ENCODE data around the gene MICAL3.

MICAL3 gene

DNA sequence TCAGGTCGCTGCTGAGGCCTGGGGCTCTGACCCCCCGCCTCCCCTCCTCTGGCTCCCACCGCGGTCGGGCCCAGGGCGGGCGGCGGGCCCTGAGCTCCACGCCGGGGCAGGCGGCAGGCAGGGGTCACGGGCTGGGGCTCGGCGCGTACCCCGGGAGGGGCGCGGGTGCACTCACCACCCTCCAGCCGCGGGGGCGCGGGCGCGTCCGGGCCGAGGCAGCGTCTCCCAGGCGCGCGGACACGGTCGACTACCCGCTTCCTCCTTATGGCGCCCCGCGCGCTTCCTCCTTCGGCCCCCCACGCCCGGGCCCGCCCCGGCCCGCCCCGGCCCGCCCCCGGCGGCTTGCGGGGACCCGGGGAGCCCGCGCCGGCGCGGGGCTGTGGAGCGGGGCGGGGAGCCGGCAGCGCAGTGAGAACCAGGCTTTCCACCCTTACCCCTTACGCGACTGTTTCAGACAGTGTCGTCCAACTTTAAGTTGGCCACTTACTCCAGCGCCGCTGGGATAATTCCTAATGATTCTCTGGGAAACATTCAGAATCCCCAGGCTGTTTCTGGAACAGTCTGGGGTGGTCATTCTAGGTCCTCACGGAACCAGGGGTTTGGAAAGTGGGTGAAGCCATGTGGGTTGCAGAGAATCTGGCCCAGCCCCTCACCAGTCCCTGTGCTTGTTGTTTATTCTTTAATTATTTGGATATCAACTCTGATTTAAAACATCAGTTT, 250.0 kb downstream of the MICAL3 start, which contains the start of gene BID:
TSS of gene BID (minus strand) at position 264 of the 720 bp plus-strand sequence. CDS start 24,353 bp downstream, outside the sequence.
- TF ChIP-seq, protein P1, sequence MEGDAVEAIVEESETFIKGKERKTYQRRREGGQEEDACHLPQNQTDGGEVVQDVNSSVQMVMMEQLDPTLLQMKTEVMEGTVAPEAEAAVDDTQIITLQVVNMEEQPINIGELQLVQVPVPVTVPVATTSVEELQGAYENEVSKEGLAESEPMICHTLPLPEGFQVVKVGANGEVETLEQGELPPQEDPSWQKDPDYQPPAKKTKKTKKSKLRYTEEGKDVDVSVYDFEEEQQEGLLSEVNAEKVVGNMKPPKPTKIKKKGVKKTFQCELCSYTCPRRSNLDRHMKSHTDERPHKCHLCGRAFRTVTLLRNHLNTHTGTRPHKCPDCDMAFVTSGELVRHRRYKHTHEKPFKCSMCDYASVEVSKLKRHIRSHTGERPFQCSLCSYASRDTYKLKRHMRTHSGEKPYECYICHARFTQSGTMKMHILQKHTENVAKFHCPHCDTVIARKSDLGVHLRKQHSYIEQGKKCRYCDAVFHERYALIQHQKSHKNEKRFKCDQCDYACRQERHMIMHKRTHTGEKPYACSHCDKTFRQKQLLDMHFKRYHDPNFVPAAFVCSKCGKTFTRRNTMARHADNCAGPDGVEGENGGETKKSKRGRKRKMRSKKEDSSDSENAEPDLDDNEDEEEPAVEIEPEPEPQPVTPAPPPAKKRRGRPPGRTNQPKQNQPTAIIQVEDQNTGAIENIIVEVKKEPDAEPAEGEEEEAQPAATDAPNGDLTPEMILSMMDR (conservative IDR thresholded peaks at IDR 0.05; ENCODE audit: low read depth, low read length): no peak
- H3K4me3 ChIP-seq (ENCODE audit: low read length): peak within 1 kb of the TSS; percentile 62
- DNase-seq (ENCODE audit: low read depth): no peak

DNA sequence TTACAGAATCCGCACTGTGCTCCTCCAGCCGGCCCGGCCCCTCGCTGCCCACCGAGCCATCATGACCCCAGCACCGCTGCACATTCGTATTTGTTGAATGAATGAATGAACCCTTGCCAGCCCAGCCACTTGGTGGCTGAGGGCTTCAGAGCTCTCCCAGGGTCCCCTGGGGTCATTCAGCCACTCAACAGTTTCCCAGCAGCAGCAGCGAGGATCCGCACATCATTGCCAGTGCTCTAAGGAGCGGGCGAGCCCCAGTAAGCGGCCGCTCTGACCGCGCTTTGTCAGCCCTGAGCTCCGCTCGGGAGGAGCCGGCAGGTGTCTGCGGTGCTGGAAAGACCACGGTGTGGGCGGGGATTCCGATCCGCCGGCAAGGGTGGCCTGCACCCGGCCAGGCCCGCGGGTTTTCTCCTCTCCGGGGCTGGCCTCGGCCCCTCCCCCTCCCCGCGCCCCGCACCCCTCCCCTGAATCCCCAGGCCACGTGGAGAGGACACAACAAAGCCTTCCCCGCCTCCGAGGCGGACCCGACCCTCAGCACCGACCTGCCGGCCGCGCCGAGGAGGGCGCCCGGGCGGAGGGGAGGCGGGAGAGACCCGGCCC, 250.7 kb downstream of the MICAL3 start:
- no peak for DNase-seq (ENCODE audit: low read depth)
- TF ChIP-seq, protein P1 (conservative IDR thresholded peaks at IDR 0.05; ENCODE audit: low read depth, low read length): no peak
- peak overlapping the region; percentile 62 for H3K4me3 ChIP-seq (ENCODE audit: low read length)

DNA sequence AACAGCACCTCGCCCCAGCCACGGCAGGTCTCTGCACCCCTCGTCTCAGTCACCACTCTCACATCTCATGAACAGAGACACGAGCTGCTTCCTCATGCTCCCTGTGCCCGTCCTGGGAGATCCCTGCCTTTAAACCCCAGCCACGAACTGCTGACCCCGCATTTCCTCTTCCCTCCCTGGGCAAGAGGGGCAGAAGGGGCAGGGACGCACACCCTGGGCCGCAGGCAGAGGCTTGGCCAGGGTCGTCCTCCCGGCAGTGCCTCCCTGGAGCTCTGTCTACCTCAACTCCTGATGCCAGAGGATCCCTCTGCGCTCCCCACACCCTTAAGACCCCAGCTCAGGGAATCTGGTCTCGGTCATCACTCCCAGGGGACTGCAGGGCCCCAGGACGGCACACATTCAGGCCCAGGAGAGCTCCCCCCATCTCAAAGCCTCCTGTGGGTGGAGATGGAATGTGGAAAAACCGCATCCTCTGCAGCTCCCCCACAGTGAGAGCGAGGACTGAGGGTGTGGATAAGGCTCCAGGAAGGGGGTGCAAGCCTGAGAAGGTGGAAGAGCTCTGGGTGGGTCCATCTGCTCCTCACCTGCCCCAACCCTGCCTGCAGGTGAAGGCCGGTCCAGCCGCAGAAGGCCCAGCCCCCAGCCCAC, 251.3 kb downstream of the MICAL3 start:
- no peak for DNase-seq (ENCODE audit: low read depth)
- TF ChIP-seq, protein P1 (conservative IDR thresholded peaks at IDR 0.05; ENCODE audit: low read depth, low read length): no peak
- H3K4me3 ChIP-seq (ENCODE audit: low read length): peak overlapping the region; percentile 62

DNA sequence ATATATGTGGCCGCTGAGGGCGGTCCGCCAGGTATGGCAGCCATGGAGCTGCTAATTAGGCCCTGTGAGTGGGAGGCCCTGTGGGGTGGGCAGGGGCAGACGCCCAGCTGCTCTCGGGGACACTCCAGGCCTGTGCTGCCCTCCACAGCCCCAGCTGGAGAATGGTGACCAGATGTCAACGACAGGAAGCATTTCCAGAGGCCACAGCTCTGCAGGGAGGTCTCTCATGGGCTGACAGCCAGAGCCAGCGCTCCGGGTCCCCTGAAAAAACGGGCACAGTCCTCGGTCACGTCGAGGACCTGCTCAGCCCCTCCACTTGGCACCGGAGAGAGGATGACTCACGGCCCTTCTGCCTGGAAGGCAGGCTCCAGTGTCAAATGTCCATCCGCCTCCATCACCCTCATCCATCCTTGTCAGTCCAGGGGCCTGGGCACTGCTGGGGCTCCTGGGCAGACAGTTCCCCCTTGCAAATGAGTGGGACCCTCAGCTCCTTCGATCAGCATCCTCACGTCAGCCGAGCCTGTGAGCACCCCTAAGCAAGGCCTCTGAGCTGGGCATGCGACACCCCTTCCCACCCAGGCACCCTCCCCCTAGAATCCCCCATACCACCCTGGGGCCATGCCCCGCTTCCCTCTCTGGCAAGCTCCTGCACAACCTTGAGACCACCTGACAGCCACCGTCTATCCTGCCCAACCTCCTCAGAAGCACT, 252.0 kb downstream of the MICAL3 start:
- no peak for DNase-seq (ENCODE audit: low read depth)
- no peak overlapping the region for H3K4me3 ChIP-seq (ENCODE audit: low read length)
- TF ChIP-seq, protein P1 (conservative IDR thresholded peaks at IDR 0.05; ENCODE audit: low read depth, low read length): no peak

DNA sequence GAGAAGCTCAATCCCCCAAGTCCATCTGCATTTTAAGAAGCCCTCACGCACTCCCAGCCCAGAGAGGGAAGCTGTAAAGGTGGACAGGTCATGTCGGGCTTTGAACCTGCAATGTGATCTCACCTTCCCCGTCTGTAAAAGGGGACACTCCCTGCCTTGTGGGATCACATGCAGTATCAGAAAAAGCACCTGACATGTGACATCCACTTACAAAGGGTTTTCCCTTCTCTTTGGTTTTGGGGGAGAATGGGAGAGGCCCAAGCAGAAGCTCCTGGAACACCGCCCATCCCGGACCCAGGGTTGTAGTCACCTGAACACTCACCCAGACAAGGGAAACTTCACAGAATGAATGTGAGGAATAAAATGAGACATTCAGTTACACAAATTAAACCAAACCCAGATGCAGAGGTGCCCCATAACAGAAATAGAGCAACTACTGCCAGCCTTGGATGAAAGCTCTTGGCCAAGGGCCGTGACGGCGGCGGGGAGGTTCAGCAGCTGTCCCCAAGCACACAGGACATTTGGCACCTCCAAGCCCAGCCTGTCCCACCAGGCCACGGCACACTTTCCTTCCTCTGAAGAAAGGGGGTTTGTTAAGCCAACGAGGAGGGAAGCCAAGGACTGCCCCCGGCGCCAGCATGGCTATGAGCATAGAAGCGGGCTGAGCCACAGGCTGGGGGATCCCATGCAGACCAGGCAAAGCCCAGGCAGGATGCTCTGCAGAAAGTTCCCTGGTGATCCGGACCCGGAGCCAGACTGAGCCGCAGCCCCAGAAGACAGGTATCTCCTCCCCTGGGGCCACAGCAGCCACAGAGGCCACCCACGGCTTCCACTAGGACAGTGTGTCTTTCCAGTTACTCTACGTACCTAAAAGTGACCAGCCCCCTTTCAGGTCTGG, 253.9 kb downstream of the MICAL3 start:
- DNase-seq (ENCODE audit: low read depth): no peak
- TF ChIP-seq, protein P1 (conservative IDR thresholded peaks at IDR 0.05; ENCODE audit: low read depth, low read length): no peak
- no peak overlapping the region for H3K4me3 ChIP-seq (ENCODE audit: low read length)

DNA sequence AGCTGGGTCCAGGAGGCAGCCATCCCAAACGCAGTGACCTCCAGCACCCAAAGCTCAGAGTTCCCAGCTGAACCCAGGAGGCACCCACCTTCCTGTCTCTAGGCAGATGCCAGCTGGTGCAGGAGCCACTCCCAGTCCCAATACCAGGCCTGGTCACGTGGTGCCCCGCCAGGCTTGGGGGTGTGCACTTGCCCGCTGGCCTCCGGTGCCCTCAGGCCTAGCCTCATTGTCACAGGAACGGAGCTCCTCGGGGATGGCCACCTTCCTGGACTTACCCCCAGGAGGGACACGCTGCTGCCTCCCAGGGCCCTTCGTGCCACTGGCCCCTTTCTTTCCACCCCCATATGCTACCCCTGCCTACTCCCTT, 254.7 kb downstream of the MICAL3 start:
- no peak for DNase-seq (ENCODE audit: low read depth)
- H3K4me3 ChIP-seq (ENCODE audit: low read length): no peak overlapping the region
- TF ChIP-seq, protein P1 (conservative IDR thresholded peaks at IDR 0.05; ENCODE audit: low read depth, low read length): no peak

Data from retinal pigment epithelial cell (primary cell).